ENCODE data around the gene TPM3. TPM values are rescaled to one million over a fixed set of nuclear protein-coding genes. Genes with fewer than 3 reads are reported as not detected.

Gene TPM3
- polyA plus RNA-seq, 2 of the 4 experiments (the other 2 are of a cell fraction): 510 to 618 TPM

DNA sequence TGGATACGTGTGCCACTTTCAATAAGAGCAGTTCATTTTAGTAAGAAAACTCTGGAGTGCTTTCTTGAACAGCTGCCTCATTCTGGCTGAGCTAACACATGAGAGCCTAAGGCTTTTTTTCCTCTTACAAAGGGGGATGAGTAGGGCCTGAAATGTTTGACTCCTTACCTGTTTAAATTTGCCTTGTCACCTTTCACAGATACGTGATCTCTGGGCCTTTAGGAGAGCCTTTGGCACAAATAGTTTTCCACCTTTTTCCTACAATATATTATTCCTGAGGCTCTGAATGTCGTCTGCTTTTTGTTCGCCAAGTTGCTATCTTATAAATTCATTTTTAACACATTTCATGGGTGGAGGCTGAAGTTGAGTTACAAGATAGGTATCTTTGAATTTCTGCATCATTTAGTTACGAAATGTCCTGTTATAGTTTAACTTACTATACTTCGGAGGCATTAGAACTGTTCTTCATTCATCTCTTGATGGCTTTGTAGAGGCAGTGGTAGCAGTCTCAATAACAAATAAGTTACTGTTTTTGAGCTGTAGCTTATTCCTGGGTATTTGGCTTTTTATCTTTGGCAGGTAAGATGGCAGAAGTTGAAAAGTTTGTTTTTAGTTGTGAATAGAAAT lies 46.1 kb upstream of the TPM3 start:
- DNase-seq (ENCODE audit: low read depth in 1 of 2, low spot score in 1 of 2) (no peak), ATAC-seq (no peak), FAIRE-seq (no peak)
- Histone ChIP-seq H3K4me1 (no peaks in the 10 kb centered on the region), H3K4me2 (no peak overlapping the region), H3K4me3 (no peak overlapping the region), H3K27ac (no peak overlapping the region), H3K9me3 (no peaks in the 10 kb centered on the region)
- CTCF ChIA-PET: interaction anchor here (0.8 to 1.7 kb wide), 2 partner anchors 10 to 35 kb away, joined by 3 read pairs; no protein-coding TSS in a partner anchor
- WGBS (ENCODE audit: missing lambda C conversion rate): 90% methylated on average over 6 of the region's 6 CpGs
- TF ChIP-seq TP53 (CRISPR knock-in tag; IDR thresholded peaks at IDR 0.05) (no peak), CHD4 (IDR thresholded peaks at IDR 0.05; ENCODE audit: borderline replicate concordance) (no peak), FOSB (CRISPR knock-in tag; IDR thresholded peaks at IDR 0.05) (no peak), POLR2AphosphoS2 (conservative IDR thresholded peaks at IDR 0.05; ENCODE audit: low read length) (no peak), CBX8 (IDR thresholded peaks at IDR 0.05) (no peak), ZNF302 (CRISPR knock-in tag; IDR thresholded peaks at IDR 0.05) (no peak), RARB (CRISPR knock-in tag; IDR thresholded peaks at IDR 0.05) (no peak)
- TF ChIP-seq, protein P1, sequence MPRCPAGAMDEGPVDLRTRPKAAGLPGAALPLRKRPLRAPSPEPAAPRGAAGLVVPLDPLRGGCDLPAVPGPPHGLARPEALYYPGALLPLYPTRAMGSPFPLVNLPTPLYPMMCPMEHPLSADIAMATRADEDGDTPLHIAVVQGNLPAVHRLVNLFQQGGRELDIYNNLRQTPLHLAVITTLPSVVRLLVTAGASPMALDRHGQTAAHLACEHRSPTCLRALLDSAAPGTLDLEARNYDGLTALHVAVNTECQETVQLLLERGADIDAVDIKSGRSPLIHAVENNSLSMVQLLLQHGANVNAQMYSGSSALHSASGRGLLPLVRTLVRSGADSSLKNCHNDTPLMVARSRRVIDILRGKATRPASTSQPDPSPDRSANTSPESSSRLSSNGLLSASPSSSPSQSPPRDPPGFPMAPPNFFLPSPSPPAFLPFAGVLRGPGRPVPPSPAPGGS (IDR thresholded peaks at IDR 0.05): no peak
- TF ChIP-seq, protein P2, sequence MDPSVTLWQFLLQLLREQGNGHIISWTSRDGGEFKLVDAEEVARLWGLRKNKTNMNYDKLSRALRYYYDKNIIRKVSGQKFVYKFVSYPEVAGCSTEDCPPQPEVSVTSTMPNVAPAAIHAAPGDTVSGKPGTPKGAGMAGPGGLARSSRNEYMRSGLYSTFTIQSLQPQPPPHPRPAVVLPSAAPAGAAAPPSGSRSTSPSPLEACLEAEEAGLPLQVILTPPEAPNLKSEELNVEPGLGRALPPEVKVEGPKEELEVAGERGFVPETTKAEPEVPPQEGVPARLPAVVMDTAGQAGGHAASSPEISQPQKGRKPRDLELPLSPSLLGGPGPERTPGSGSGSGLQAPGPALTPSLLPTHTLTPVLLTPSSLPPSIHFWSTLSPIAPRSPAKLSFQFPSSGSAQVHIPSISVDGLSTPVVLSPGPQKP (IDR thresholded peaks at IDR 0.05; ENCODE audit: low read depth, low read length): no peak
- POLR2A ChIA-PET: no interaction called here

DNA sequence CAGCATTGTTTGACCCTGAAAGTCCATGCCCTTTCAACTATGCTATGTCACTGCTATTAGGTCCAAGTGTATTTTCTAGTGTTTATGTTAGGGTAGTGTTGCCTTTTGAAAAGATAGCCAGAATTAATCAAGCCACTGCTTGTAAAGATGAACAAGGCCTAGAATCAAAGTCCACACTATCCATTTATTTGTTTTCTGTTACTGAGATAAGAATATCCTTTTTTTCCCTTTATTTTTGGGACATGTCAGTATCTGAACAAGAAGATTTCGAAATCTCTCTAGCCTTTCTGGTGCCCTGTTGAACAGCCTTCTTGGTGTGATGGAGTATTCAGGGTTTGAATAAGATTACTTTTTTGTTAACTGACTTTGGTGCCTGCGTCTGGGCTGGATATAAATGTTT lies 45.5 kb upstream of the TPM3 start:
- FAIRE-seq: no peak
- no peak for TF ChIP-seq NR3C1 (IDR thresholded peaks at IDR 0.05)
- no peak for TF ChIP-seq FOSB (CRISPR knock-in tag; IDR thresholded peaks at IDR 0.05)
- TF ChIP-seq CHD2 (IDR thresholded peaks at IDR 0.05; ENCODE audit: low read length, partially characterized antibody): no peak
- TF ChIP-seq KDM1A (IDR thresholded peaks at IDR 0.05; ENCODE audit: low read depth): no peak
- TF ChIP-seq, protein P3, sequence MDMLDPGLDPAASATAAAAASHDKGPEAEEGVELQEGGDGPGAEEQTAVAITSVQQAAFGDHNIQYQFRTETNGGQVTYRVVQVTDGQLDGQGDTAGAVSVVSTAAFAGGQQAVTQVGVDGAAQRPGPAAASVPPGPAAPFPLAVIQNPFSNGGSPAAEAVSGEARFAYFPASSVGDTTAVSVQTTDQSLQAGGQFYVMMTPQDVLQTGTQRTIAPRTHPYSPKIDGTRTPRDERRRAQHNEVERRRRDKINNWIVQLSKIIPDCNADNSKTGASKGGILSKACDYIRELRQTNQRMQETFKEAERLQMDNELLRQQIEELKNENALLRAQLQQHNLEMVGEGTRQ (IDR thresholded peaks at IDR 0.05): no peak
- TF ChIP-seq HOXB5 (CRISPR knock-in tag; IDR thresholded peaks at IDR 0.05): no peak
- no peak for TF ChIP-seq RARB (CRISPR knock-in tag; IDR thresholded peaks at IDR 0.05)
- no peak for TF ChIP-seq CEBPB (IDR thresholded peaks at IDR 0.05)
- TF ChIP-seq EHF (CRISPR knock-in tag; IDR thresholded peaks at IDR 0.05): no peak
- TF ChIP-seq, protein P2 (IDR thresholded peaks at IDR 0.05; ENCODE audit: low read depth, low read length): no peak
- no peak for TF ChIP-seq ESRRA (IDR thresholded peaks at IDR 0.05; ENCODE audit: borderline replicate concordance, low read length)
- Histone ChIP-seq H3K4me2 (no peak overlapping the region), H3K4me1 (no peaks in the 10 kb centered on the region), H3K27ac (no peak overlapping the region), H3K4me3 (no peak overlapping the region), H3K9me3 (no peaks in the 10 kb centered on the region)
- WGBS (ENCODE audit: missing lambda C conversion rate): 87% methylated on average over 2 of the region's 2 CpGs
- ATAC-seq: no peak
- CTCF ChIA-PET: interaction anchor here (0.8 kb wide), 1 partner anchor 36 kb away, joined by 3 read pairs; no protein-coding TSS in a partner anchor
- no peak for DNase-seq (ENCODE audit: low read depth in 1 of 2, low spot score in 1 of 2)
- POLR2A ChIA-PET: interaction anchor here (1.3 kb wide), 1 partner anchor 34 kb away, joined by 3 read pairs; no protein-coding TSS in a partner anchor

DNA sequence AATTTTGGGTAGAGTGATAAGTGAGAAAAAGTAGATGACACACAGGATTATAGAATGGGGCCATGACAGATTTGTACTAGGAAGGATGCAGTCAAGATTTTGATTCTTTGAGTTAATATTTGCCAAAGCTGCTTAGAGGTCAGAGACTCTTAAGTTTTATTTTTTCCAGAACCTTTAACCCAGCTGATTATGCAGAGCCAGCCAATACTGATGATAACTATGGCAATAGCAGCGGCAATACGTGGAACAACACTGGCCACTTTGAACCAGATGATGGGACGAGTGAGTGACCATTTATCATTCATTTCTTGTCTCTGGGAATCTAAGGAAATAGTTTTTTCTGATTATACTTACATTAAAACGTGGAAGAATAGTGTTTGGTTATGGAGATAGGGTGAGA lies 45.0 kb upstream of the TPM3 start:
- ATAC-seq: no peak
- Histone ChIP-seq H3K4me1 (no peaks in the 10 kb centered on the region), H3K4me2 (no peak overlapping the region), H3K27ac (no peak overlapping the region), H3K4me3 (no peak overlapping the region), H3K9me3 (no peaks in the 10 kb centered on the region)
- CTCF ChIA-PET: no interaction called here
- DNase-seq (ENCODE audit: low read depth in 1 of 2, low spot score in 1 of 2): no peak
- POLR2A ChIA-PET: interaction anchor here (1.3 kb wide), 1 partner anchor 35 kb away, joined by 3 read pairs; no protein-coding TSS in a partner anchor
- FAIRE-seq: no peak
- WGBS (ENCODE audit: missing lambda C conversion rate): 82% methylated on average over 4 of the region's 4 CpGs
- TF ChIP-seq RNF2 (IDR thresholded peaks at IDR 0.05; ENCODE audit: borderline replicate concordance, low read depth) (no peak), RAD21 (conservative IDR thresholded peaks at IDR 0.05 in 1 of 2, IDR thresholded peaks at IDR 0.05 in 1 of 2) (no peak), ZC3H11A (IDR thresholded peaks at IDR 0.05) (no peak), KDM5A (IDR thresholded peaks at IDR 0.05) (no peak), CBX8 (IDR thresholded peaks at IDR 0.05) (no peak), HOXB5 (CRISPR knock-in tag; IDR thresholded peaks at IDR 0.05) (no peak), ZFP36 (IDR thresholded peaks at IDR 0.05; ENCODE audit: borderline replicate concordance, partially characterized antibody) (no peak), EP300 (IDR thresholded peaks at IDR 0.05) (no peak), MAFK (IDR thresholded peaks at IDR 0.05; ENCODE audit: partially characterized antibody) (no peak), ZSCAN20 (CRISPR knock-in tag; IDR thresholded peaks at IDR 0.05) (no peak), ZNF302 (CRISPR knock-in tag; IDR thresholded peaks at IDR 0.05) (no peak)
- TF ChIP-seq, protein P4, sequence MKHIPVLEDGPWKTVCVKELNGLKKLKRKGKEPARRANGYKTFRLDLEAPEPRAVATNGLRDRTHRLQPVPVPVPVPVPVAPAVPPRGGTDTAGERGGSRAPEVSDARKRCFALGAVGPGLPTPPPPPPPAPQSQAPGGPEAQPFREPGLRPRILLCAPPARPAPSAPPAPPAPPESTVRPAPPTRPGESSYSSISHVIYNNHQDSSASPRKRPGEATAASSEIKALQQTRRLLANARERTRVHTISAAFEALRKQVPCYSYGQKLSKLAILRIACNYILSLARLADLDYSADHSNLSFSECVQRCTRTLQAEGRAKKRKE (CRISPR knock-in tag; IDR thresholded peaks at IDR 0.05; ENCODE audit: low read depth): no peak
- TF ChIP-seq, protein P5, sequence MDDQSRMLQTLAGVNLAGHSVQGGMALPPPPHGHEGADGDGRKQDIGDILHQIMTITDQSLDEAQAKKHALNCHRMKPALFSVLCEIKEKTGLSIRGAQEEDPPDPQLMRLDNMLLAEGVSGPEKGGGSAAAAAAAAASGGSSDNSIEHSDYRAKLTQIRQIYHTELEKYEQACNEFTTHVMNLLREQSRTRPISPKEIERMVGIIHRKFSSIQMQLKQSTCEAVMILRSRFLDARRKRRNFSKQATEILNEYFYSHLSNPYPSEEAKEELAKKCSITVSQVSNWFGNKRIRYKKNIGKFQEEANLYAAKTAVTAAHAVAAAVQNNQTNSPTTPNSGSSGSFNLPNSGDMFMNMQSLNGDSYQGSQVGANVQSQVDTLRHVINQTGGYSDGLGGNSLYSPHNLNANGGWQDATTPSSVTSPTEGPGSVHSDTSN (IDR thresholded peaks at IDR 0.05): no peak
- TF ChIP-seq, protein P6, sequence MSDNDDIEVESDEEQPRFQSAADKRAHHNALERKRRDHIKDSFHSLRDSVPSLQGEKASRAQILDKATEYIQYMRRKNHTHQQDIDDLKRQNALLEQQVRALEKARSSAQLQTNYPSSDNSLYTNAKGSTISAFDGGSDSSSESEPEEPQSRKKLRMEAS (IDR thresholded peaks at IDR 0.05): no peak
